CD4-positive, alpha-beta T cell treated with Interleukin-6 at 100 ng/mL for 8 hours (primary cell): ENCODE data around the gene HGF.

Source experiments
- DNase-seq: peaks from one replicate; pipeline ENCODE4 v3.0.0-alpha.2; 2020; ENCODE audit warnings: mixed read lengths, low spot score

The HGF gene

GRCh38 chr7:81719865-81720264 is 50.0 kb downstream of the HGF start:
- DNase-seq = no peak

GRCh38 chr7:81715984-81716588 is 53.8 kb downstream of the HGF start:
- no peak for DNase-seq

- no peak for DNase-seq
These were observed 55.5 kb downstream of the HGF start for GRCh38 chr7:81714306-81714705.

- DNase-seq = no peak
These were observed 59.1 kb downstream of the HGF start for GRCh38 chr7:81710751-81711150.

DNA sequence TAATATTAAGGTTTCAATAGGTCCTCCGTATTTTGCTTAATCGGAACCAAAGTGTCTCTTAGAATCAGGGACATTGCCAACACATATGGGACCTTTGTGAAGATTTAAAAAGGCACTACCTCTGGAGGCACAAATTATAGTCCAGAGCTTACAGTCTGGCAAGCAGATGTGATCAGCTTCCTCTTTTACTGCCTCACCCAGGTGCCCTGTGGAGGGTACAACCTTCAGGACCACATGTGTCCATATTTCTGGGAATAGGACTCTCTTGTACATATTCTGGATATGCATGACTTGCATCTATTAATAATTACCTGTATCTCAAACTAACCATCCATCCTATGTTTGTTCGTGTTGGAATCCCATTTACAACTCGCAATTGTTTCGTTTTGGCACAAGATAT is 60.0 kb downstream of the HGF start:
- DNase-seq = no peak

DNA sequence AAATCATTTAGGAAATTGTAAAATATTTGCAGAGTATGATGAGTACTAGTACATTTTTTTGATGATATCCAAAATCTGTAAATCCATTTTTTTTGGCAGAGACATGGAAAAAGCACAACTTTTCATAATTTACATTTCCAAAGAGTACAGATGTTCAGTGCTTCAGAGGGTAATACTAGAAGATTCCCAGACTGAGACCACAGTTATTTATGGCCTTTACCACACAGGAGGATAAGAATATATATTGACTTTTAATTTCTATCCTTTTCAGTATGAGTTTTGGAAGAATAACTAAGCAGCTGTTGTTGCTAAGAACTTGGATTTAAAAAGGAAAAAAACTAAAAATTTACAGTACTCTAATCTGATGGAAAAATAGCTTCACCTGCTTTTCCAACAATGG is 61.9 kb downstream of the HGF start:
- DNase-seq = no peak

GRCh38 chr7:81707196-81707595 is 62.7 kb downstream of the HGF start:
- DNase-seq = no peak

- no peak for DNase-seq
These were observed 64.6 kb downstream of the HGF start for GRCh38 chr7:81705206-81705605.

DNA sequence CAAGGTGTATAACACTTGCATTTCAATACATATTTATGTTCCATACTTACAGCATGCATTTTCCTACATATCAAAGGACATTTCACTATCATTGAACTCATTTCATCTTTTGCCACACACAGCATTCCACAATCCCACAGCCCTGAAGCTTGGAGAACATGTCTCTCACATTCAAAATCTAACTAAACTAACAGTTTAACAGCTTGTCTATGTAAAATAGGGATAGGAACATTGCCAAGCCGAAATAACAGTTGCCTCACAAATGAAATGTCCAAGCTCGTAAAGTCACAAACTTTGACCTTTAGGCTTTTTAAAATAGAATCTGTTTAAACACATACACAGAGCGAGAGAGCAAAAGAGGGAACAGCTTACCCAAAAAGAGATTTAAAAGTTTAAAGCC is 65.3 kb downstream of the HGF start:
- no peak for DNase-seq

DNA sequence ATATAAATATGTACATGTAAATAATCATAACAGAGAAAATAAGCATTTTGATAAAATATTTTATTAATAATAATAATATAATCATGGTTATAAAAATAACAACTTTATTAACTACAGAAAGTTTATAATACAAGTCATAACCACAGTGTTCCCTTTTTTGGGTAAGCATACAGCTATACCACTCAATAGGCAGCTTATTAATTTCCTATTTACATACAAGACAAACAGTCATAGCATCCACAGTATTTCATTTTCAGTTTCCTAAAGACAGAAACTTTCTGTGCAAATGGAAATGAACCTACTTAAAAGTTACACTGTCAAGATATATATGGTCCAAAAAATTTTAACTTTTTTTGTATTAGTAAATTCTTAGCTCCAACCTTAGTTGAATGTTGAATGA is 70.9 kb downstream of the HGF start:
- DNase-seq = no peak

GRCh38 chr7:81694711-81695110 is 75.1 kb downstream of the HGF start:
- no peak for DNase-seq

- DNase-seq = no peak
These were observed 76.0 kb downstream of the HGF start for GRCh38 chr7:81693894-81694293.

DNA sequence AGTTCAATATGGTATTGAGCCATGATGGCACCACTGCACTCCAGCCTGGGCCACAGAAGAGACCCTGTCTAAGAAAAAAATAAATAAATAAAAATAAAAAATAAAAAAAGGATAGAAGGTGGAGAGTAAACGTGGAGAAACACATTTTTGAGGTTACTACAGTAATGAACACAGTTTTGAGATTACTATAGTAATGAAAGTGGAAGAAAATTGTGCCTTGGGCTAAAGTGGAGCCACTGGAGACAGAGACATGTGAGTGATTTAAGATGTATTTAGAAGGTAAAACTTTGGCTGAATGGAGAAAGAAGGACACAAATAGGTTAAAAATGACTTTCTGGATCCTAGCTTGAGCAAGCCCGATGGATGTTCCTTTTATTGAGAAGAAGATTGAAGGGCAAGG is 76.8 kb downstream of the HGF start:
- DNase-seq = no peak

DNA sequence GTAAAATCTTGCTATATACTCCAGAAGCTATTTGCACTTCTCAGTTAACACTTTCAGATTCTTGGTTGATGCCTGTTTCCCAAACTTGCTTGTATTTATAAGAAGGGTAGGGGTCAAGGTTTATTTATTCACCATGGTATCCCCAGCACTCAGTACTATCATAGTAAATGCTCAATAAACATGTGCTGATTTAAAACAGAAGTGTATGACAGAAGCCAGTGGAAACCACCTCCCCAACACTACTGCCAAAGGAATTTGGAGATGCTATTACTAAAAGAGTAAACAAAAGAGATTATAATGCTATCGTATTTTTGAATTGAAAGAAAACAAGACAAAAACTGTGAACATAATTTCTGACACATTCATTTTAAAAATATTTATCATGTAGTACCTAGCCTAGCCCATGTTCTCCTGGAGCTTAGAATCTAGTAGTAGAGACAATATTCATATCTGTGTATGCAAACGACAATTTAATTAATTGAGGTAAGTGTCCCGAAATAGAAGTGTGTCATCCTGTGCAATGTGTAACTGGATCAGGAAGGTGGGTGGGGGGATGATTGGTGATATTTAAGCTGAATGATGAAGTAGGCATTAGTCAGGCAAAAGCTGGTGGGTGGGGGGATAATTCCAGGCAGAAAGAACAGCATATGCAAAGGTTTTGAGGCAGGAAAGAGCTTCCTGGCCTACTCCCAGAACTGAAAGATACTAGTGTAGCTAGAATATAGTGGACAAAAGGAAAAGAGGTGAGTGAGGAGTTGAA is 77.5 kb downstream of the HGF start:
- no peak for DNase-seq

- DNase-seq = no peak
These were observed 78.5 kb downstream of the HGF start for GRCh38 chr7:81691199-81691821.

- no peak for DNase-seq
These were observed 79.2 kb downstream of the HGF start for GRCh38 chr7:81690688-81691087.

DNA sequence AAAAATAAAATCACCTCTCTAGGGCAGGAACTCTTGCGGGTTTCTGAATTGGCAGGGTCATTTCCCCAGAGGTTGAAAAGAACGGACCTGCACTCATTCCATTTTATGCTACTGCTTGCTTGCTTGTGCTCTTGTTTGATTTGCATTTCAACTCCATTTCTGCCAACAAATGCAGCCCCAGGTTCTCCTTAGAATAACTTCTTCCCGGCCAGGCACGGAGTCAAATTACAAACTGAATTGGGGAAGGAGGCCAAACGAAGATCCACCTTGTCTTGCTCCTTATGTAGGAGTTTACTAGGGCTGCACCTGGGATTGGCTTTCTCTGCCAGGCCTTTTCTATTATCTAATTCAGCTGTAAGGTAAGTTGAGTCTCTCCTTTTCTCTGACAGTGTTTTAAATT is 79.6 kb downstream of the HGF start:
- DNase-seq = no peak

GRCh38 chr7:81688622-81689411 is 81.0 kb downstream of the HGF start:
- no peak for DNase-seq

- no peak for DNase-seq
These were observed 82.8 kb downstream of the HGF start for GRCh38 chr7:81687062-81687461.

DNA sequence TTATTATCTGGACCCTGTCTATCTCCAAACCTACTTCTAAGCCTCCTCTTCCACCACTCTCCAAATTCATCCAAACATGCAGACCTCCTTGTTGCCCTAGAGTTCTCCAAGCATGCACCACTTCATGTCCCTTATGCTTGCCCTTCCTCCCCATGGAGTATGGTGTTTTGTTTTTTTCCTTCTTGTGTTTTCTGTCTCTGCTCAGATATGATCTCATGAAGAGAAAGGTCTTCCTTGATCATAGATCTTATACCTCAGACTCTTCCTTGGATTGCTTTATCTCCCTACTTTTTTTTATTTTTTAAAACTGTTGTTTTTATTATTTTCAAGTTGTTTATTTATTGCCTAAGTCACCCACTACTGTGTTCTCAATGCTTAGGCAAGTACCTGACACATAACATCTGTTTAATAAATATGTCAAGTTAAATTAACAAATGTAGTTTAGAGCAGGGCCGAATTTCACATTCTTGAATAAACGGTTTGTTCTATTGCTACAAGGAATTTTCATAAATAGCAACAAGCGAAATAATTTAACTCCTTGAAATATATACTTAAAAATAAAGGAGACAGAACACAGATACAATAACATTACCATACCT is 84.5 kb downstream of the HGF start:
- DNase-seq = no peak

DNA sequence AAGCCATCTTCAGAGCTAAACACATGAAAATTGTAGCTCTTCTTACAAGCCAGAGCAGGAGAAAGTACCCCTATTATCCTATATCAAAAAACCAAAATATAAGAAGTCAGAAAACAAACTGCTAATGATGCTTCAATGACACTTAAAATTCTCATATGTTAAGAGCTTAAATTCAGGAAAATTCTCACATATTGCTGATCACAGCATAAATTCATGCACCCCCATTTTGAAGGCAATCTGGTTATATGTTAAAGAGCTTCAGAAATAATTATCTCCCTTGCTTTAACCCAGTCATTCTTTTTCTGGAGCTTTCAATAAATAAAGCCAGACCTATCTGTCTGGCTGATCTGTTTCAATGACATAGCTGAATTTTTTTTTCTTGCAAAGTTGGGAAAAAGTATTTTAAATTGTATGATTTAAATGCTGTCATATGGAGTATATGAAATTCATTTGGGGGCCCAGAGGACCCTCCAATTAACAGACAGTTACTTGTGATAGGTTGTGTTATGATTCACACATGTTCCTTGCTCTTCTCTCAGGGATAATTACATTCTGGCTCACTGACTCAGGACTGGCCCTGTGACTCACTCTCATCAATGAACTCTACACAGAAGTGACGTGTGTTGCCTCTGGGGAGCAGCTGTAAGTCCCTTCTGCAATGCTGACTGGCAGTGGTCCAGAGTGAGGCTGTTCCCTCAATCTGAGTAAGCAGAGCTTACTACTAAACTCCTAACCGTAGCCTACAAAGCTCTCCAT is 85.2 kb downstream of the HGF start:
- no peak for DNase-seq

- no peak for DNase-seq
These were observed 85.8 kb downstream of the HGF start for GRCh38 chr7:81684033-81684432.
